CD4-positive, alpha-beta T cell treated with Interleukin-4 for 1 hour (primary cell): Measurements from ENCODE around the gene PTPRJ.

Experiments used
- DNase-seq, 2 donors: peaks; one replicate each; pipeline ENCODE4 v3.0.0-alpha.2; 2020 to 2022

PTPRJ gene

DNA sequence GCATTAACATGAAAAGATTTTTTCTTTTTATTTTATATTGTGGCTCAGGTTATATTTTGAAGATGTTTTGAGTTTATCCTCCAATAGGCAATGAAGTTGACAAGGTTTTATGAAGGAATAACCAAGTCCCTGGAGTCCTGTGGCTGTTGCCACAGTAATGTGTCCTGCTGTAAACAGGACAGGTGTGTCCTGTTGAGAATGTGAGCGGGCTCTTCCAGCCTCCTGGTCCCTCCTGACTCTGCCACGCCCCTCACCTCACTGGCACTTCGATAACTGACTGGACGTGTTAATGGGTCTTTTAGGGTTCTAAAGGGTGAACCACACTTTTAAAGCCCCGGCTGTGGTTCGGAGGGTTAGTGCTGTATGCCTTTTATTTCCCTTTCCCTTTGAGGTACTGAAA, 188.5 kb downstream of the PTPRJ start:
- no peak for DNase-seq

- no peak for DNase-seq
Measured at GRCh38 chr11:48169259-48169658, 188.9 kb downstream of the PTPRJ start.

GRCh38 chr11:48169717-48170116, 189.4 kb downstream of the PTPRJ start:
- DNase-seq: no peak

DNA sequence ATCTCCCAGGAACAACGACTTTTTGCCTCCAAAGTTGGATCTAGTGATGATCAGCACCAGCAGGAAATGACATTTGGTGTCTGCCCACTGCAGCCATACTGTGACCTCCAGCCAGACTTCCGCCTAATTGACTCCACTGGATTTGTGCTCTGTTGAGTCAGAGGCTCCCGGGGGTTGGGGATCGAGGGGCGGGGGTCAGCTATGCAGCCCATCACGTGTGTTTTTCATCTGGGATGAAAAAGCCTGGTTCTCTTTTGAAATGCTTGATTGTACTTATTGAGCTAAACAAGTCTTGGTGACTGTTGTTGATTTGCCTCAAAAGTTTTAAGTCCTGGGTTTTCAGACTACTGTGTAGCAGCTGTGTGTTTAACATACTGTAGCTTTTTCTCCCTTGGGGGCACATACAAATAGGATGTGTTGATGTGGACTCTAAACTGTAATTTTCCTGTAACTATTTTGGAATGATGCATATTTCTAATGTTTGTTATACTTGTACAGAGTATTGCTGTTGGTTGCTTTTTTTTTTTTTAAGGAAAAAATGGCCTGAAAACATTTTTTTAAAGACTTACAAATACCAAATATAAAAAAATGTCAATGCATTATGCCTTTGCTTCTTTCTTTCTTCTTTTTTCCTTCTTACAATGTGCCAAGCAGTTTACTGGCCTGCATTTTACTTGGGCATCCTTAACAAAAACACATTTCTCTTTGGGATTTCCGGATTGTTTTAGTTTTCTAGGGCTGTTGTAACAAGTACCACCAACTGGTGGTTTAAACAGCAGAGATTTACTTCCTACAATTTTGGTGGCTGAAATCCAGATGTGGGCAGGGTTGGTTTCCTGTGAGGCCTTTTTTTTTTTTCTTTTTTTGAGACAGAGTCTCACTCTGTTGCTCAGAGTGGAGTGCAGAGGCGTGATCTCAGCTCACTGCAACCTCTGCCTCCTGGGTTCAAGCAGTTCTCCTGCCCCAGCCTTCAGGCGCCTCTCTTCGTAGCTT, 190.2 kb downstream of the PTPRJ start:
- no peak for DNase-seq

DNA sequence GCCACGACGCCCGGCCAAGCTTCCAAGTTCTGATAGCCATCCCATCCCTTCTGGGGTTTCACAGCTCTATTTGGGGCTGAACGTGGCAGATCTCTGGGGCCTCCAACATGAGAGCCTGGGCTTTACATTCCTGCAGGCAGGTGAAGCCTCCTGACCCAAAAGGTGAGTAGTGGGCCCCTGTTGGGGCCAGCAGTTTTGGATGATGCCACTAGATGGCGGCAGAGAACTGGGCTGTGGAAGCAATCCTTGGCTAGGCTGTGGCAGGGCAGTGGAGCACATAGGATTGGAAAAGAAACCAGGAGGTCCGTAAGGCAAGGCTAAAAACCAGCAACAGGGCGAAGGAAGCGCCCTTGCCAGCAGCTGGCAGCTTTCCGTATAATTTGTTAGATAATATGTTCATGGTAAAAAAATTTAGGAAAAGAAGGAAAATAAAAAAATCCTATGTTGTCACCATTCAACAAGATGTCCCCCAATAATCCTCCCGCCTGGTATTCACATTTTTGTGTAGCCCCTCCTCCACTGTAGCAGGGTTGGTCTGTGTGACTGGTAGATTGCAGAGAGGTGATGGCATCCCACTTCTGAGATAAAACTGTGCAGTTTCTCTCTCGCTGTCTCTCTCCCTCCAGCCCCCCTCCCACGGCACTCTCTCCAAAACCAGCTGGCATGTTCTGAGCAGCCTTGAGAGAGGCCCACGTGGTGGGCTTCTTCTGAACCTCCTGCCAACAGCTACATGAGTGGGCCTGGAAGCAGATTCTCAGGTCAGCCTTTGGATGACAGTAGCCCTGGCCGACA, 192.7 kb downstream of the PTPRJ start:
- DNase-seq: peak; percentile 56 to 58

- no peak for DNase-seq
Measured at GRCh38 chr11:48177661-48178060, 197.3 kb downstream of the PTPRJ start.

DNA sequence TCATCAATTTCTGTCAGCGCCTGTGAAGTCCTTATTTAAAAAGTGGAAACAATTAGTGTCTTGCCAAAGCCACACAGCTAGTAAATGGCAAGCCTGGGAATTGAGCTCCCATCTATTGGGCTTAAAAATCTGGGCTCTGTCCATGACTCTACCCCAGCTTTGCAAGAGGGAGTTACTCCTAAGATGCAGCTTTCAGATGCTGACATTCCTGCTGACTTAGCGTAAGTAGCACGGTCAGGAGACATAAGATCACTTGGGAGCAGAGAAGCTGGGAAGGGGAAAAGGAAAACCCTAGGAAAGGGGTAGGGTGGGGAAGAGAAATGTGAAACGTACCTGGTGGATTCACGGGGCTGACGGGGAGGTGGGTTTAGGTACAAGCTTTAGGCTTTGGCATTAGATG, 200.3 kb downstream of the PTPRJ start:
- no peak for DNase-seq

DNA sequence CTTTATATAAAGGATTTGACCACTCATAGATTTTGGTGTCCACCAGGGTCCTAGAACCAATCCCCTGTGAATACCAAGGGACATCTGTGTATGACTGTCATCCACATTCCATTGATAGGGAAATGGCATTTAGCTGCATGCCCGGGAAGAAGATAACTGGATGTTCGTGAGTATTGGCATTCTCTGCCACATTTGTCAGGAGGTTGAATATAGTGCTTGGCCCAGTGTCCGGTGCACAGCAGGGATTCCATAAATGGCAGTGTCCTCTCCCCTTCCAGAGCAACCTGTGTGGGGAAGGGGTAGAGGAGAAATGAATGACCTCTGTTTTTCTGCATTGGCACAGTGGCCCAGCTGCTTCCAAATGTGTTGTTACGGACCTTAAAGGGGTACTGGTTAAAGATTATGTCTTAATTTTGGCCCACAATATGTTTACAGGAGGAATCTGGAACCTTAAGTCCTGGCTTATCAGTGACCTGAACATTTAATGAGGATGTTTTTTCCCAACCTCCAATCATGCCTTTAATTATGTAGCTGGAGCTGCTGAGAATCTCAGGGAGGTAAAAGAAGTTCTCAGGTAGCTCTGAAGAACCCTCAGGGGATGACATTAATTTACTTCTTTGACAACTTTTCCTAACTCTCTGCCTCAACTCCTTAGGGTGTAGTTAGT, 202.6 kb downstream of the PTPRJ start:
- no peak for DNase-seq

DNA sequence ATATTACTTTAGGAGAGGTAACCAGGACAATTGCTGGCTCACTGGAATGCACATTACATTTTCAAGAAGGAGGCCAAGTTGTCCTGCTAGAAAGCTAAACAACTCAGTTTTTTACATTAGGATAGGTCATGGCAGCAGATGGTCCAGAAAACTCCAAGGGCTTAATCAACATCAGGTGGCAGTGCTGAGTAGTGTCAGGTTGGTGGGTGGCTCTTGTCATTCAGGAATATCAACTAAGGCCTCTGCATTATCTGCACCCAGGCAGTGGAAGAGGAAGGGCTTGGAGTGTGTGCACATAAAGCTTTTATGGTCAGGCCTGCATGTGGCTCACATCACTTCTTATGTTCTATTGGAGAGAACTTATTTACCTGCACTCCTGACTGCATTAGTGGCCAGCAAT, 204.1 kb downstream of the PTPRJ start:
- no peak for DNase-seq

DNA sequence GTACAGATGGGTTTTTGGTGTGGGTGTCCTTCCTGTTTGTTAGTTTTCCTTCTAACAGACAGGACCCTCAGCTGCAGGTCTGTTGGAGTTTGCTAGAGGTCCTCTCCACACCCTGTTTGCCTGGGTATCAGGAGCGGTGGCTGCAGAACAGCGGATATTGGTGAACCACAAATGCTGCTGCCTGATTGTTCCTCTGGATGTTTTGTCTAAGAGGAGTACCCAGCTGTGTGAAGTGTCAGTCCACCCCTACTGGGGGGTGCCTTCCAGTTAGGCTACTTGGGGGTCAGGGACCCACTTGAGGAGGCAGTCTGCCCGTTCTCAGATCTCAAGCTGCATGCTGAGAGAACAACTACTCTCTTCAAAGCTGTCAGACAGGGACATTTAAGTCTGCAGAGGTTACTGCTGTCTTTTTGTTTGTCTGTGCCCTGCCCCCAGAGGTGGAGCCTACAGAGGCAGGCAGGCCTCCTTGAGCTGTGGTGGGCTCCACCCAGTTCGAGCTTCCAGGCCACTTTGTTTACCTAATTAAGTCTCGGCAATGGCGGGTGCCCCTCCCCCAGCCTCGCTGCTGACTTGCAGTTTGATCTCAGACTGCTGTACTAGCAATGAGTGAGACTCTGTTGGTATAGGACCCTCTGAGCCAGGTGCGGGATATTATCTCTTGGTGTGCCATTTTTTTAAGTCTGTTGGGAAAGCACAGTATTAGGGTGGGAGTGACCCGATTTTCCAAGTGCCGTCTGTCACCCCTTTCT, 210.7 kb downstream of the PTPRJ start:
- peak; percentile 19 to 30 for DNase-seq

DNA sequence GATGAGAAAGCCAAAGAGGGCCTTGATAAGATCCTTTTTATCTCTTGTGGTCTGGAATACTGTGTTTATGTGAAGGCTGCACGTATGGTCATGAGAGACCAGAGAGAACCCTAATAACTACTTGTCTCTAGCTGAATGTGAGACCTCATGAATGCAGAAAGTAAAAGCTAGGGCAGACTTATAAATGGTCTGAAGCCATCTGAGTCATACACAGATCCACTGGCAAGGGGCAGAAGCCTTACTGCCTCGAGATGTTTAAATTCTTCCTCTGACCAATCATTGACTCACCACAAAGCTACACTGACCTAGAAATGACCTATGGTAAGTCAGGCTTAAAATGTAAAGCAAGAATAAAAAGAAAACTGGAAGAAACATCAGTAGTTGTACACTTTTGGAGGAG, 213.5 kb downstream of the PTPRJ start:
- no peak for DNase-seq

- DNase-seq: no peak
Measured at GRCh38 chr11:48207881-48208280, 227.5 kb downstream of the PTPRJ start.

DNA sequence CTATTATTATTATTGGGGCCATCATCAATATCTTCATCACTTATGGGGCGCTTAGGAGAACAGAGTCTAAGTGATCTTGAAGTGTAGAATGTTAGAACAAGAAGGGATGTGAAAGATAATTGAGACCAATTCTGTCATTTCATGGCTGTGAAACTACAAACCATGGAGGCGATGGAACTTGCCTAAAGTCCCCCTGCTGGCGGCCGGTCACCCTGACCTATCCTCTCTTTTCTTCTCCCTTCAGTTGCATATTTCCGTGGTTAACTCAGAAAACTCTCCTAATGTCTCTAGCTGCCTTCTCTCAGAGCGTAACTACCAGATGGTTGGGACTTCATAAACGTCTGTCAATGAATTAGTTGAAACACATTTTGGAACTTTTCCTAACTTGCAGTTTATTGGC, 229.7 kb downstream of the PTPRJ start:
- DNase-seq: no peak

DNA sequence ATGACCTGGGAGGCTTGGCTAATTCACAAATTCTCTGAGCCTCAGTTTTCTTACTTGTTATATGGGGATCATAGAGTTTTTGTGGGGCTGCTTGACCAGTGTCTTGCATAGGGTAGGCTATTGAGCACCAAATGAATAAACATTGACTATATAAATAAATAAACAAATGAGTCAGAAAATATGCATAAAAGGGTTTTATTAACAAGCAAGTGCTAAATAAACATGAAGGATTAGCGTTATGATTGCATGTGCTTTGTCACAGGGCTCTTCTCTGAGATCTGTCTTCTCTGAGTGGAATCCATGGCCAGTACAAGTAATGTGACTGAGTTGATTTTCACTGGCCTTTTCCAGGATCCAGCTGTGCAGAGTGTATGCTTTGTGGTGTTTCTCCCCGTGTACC, 236.2 kb downstream of the PTPRJ start, which contains the start of gene OR4B1:
Gene OR4B1 (plus strand): TSS at position 301 of the 400 bp plus-strand sequence. CDS start 0 bp downstream, at position 301.
- DNase-seq: no peak
